GM06990 (cell line): ENCODE measurements around the gene C13orf46.

ENCODE experiments used
- DNase-seq: peaks from one replicate; pipeline ENCODE4 v3.0.0-alpha.2; 2011; ENCODE audit not compliant: insufficient read length; ENCODE audit errors: extremely low read depth
- H3K27me3 ChIP-seq: replicated peaks from 2 replicates; pipeline ENCODE4 v1.6.0; 2011; ENCODE audit warnings: low read length; ENCODE audit not compliant: control insufficient read depth, insufficient read depth
- H3K36me3 ChIP-seq: 2 replicates; pipeline ENCODE4 v1.5.1; 2011; ENCODE audit warnings: low read length; ENCODE audit not compliant: control insufficient read depth, insufficient read depth
- H3K4me3 ChIP-seq: replicated peaks from 2 replicates; pipeline ENCODE4 v1.5.1; 2011; ENCODE audit warnings: low read depth, mild to moderate bottlenecking, control low read depth, low read length
- CTCF ChIP-seq: IDR thresholded peaks from 2 replicates; pipeline ENCODE4 v1.5.1; 2011; ENCODE audit warnings: low read length, control low read depth, mild to moderate bottlenecking, inconsistent platforms; ENCODE audit not compliant: insufficient read depth, poor library complexity, severe bottlenecking

C13orf46 gene

GRCh38 chr13:113965968-113966884 lies 7.7 kb downstream of the C13orf46 start:
- no peak for DNase-seq

GRCh38 chr13:113965383-113965874 lies 8.4 kb downstream of the C13orf46 start:
- TF ChIP-seq CTCF = no peak
- Histone ChIP-seq H3K27me3 (no peaks in the 10 kb centered on the region), H3K36me3 (no peaks in the 10 kb centered on the region), H3K4me3 (no peak overlapping the region)
- DNase-seq = no peak

More at GRCh38 chr13:113965968-113966884, 7.7 kb downstream of the C13orf46 start:
- H3K36me3 ChIP-seq = no peaks in the 10 kb centered on the region
- no peak overlapping the region for H3K4me3 ChIP-seq
- TF ChIP-seq CTCF = no peak
- no peaks in the 10 kb centered on the region for H3K27me3 ChIP-seq

GRCh38 chr13:113964251-113964995 lies 9.5 kb downstream of the C13orf46 start:
- no peaks in the 10 kb centered on the region for H3K36me3 ChIP-seq

GRCh38 chr13:113963376-113963775 lies 10.5 kb downstream of the C13orf46 start:
- TF ChIP-seq CTCF = no peak
- Histone ChIP-seq H3K27me3 (no peaks in the 10 kb centered on the region), H3K36me3 (no peaks in the 10 kb centered on the region), H3K4me3 (no peak overlapping the region)
- no peak for DNase-seq

More at GRCh38 chr13:113964251-113964995, 9.5 kb downstream of the C13orf46 start:
- no peak overlapping the region for H3K4me3 ChIP-seq
- H3K27me3 ChIP-seq = no peaks in the 10 kb centered on the region
- DNase-seq = no peak
- TF ChIP-seq CTCF = no peak

- TF ChIP-seq CTCF = no peak
- Histone ChIP-seq H3K27me3 (no peaks in the 10 kb centered on the region), H3K36me3 (no peaks in the 10 kb centered on the region), H3K4me3 (no peak overlapping the region)
- no peak for DNase-seq
Measured at GRCh38 chr13:113962975-113963374, 10.9 kb downstream of the C13orf46 start.
